Parathyroid adenoma (tissue), 2 donors: ENCODE data around the gene OR7C2.

Experiments used
- H2AFZ ChIP-seq: fragments of 300-600 bp; sonication (generic); one replicate; pipeline ENCODE4 v1.7.0; 2017; ENCODE audit warnings: antibody characterized with exemption, mild to moderate bottlenecking
- H3K27ac ChIP-seq: fragments of 300-600 bp; sonication (generic); one replicate; pipeline ENCODE4 v1.7.0; 2017
- H3K27me3 ChIP-seq: fragments of 300-600 bp; sonication (generic); one replicate; pipeline ENCODE4 v1.7.0; 2017; ENCODE audit warnings: low read length; ENCODE audit not compliant: control insufficient read depth, insufficient read depth
- H3K36me3 ChIP-seq: fragments of 300-600 bp; sonication (generic); one replicate; pipeline ENCODE4 v1.7.0; 2017; ENCODE audit warnings: low read length; ENCODE audit not compliant: control insufficient read depth, insufficient read depth
- H3K4me1 ChIP-seq: fragments of 300-600 bp; sonication (generic); one replicate; pipeline ENCODE4 v1.7.0; 2017; ENCODE audit warnings: control low read depth
- H3K4me2 ChIP-seq: fragments of 300-600 bp; sonication (generic); one replicate; pipeline ENCODE4 v1.7.0; 2017; ENCODE audit warnings: low read length
- H3K4me3 ChIP-seq: fragments of 300-600 bp; sonication (generic); one replicate; pipeline ENCODE4 v1.7.0; 2017; ENCODE audit warnings: low read depth, low read length
- H3K79me2 ChIP-seq: fragments of 300-600 bp; sonication (generic); one replicate; pipeline ENCODE4 v1.7.0; 2017; ENCODE audit warnings: control low read depth
- H3K9ac ChIP-seq: fragments of 300-600 bp; sonication (generic); one replicate; pipeline ENCODE4 v1.7.0; 2017; ENCODE audit warnings: mild to moderate bottlenecking
- H3K9me3 ChIP-seq: fragments of 300-600 bp; sonication (generic); one replicate; pipeline ENCODE4 v1.7.0; 2017; ENCODE audit warnings: low read length; ENCODE audit not compliant: control insufficient read depth
- CTCF ChIP-seq: fragments of 300-600 bp; sonication (generic); IDR thresholded peaks from one replicate; pipeline ENCODE4 v1.7.0; 2017; ENCODE audit warnings: antibody characterized with exemption, mild to moderate bottlenecking
- donor health status: primary hyperparathyroidism.

The OR7C2 gene

GRCh38 chr19:14974488-14974887, 33.2 kb downstream of the OR7C2 start:
- Histone ChIP-seq H3K4me3 (no peak overlapping the region), H3K27me3 (no peaks in the 10 kb centered on the region), H3K9me3 (no peaks in the 10 kb centered on the region), H3K9ac (no peak overlapping the region), H2AFZ (no peak overlapping the region), H3K4me2 (no peak overlapping the region), H3K36me3 (no peaks in the 10 kb centered on the region), H3K4me1 (no peaks in the 10 kb centered on the region), H3K79me2 (no peaks in the 10 kb centered on the region), H3K27ac (no peak overlapping the region)
- TF ChIP-seq CTCF: no peak

GRCh38 chr19:14977128-14977527, 35.8 kb downstream of the OR7C2 start:
- Histone ChIP-seq H3K4me2 (no peak overlapping the region), H3K27me3 (peaks cover 5% of the 10 kb centered on the region), H3K9me3 (no peaks in the 10 kb centered on the region), H3K4me1 (peaks cover 4% of the 10 kb centered on the region), H3K36me3 (no peaks in the 10 kb centered on the region), H2AFZ (no peak overlapping the region), H3K79me2 (no peaks in the 10 kb centered on the region), H3K9ac (no peak overlapping the region), H3K4me3 (no peak overlapping the region), H3K27ac (no peak overlapping the region)
- no peak for TF ChIP-seq CTCF

- no peaks in the 10 kb centered on the region for H3K36me3 ChIP-seq
- no peak overlapping the region for H2AFZ ChIP-seq
- H3K4me2 ChIP-seq: no peak overlapping the region
- H3K79me2 ChIP-seq: no peaks in the 10 kb centered on the region
- peaks cover 4% of the 10 kb centered on the region for H3K4me1 ChIP-seq
- TF ChIP-seq CTCF: no peak
- H3K4me3 ChIP-seq: no peak overlapping the region
- H3K9me3 ChIP-seq: no peaks in the 10 kb centered on the region
- H3K9ac ChIP-seq: no peak overlapping the region
- peaks cover 5% of the 10 kb centered on the region for H3K27me3 ChIP-seq
- H3K27ac ChIP-seq: no peak overlapping the region
These were observed 37.0 kb downstream of the OR7C2 start for GRCh38 chr19:14978161-14978776.

- Histone ChIP-seq H3K4me2 (no peak within 1 kb of the TSS), H3K36me3 (no peaks in the 10 kb centered on the region), H3K4me1 (peaks cover 4% of the 10 kb centered on the region), H3K9me3 (no peaks in the 10 kb centered on the region), H3K27me3 (peaks cover 5% of the 10 kb centered on the region), H3K4me3 (no peak within 1 kb of the TSS), H2AFZ (peak within 1 kb of the TSS; percentile 89), H3K27ac (peak within 1 kb of the TSS; percentile 2), H3K79me2 (no peaks in the 10 kb centered on the region), H3K9ac (no peak within 1 kb of the TSS)
- TF ChIP-seq CTCF: no peak
These were observed 38.4 kb downstream of the OR7C2 start, which contains the start of gene SLC1A6 for GRCh38 chr19:14979476-14980255. Gene SLC1A6, minus strand, starts transcription at chr19:14979864. Its CDS starts 6,954 bp downstream, at chr19:14972910.
